H9 (cell line): ENCODE measurements around the gene INPP5E. TPM values are rescaled to one million over a fixed set of nuclear protein-coding genes. Genes with fewer than 3 reads are reported as not detected.

ENCODE experiments used
- DNase-seq: peaks from one replicate; pipeline ENCODE4 v3.0.0-alpha.2; 2017
- H2AFZ ChIP-seq: one replicate; pipeline ENCODE4 v1.6.1; 2013; ENCODE audit warnings: mild to moderate bottlenecking, low read length, control low read depth, moderate library complexity
- H2AK5ac ChIP-seq: 2 replicates; pipeline ENCODE4 v1.6.1; 2013; ENCODE audit warnings: low read length, control low read depth, mixed read lengths; ENCODE audit not compliant: insufficient read length
- H2BK120ac ChIP-seq: one replicate; pipeline ENCODE4 v1.6.1; 2013; ENCODE audit warnings: low read depth, mild to moderate bottlenecking, low read length, control low read depth, inconsistent platforms; ENCODE audit not compliant: poor library complexity, severe bottlenecking
- H2BK12ac ChIP-seq: 2 replicates; pipeline ENCODE4 v1.6.1; 2013; ENCODE audit warnings: low read length, control low read depth, mixed read lengths, low read depth; ENCODE audit not compliant: insufficient read length
- H2BK15ac ChIP-seq: 2 replicates; pipeline ENCODE4 v1.6.1; 2013; ENCODE audit warnings: low read depth, low read length, control low read depth
- H2BK20ac ChIP-seq: one replicate; pipeline ENCODE4 v1.6.1; 2013; ENCODE audit warnings: low read depth, mild to moderate bottlenecking, low read length, control low read depth, inconsistent platforms; ENCODE audit not compliant: poor library complexity, severe bottlenecking
- H2BK5ac ChIP-seq: 2 replicates; pipeline ENCODE4 v1.6.1; 2013; ENCODE audit warnings: low read length, control low read depth, mixed read lengths; ENCODE audit not compliant: insufficient read length
- H3K14ac ChIP-seq: 2 replicates; pipeline ENCODE4 v1.6.1; 2013; ENCODE audit warnings: low read length, control low read depth; ENCODE audit not compliant: insufficient read depth
- H3K18ac ChIP-seq: 2 replicates; pipeline ENCODE4 v1.6.1; 2013; ENCODE audit warnings: low read depth, mild to moderate bottlenecking, mixed read lengths, low read length, control low read depth; ENCODE audit not compliant: insufficient read length
- H3K23ac ChIP-seq: 2 replicates; pipeline ENCODE4 v1.6.1; 2013; ENCODE audit warnings: low read length, control low read depth, mixed read lengths, low read depth; ENCODE audit not compliant: insufficient read length
- H3K23me2 ChIP-seq: 2 replicates; pipeline ENCODE4 v1.6.1; 2013; ENCODE audit warnings: low read depth, mild to moderate bottlenecking, mixed read lengths, low read length, control low read depth; ENCODE audit not compliant: insufficient read length, poor library complexity, severe bottlenecking
- H3K27ac ChIP-seq: 2 replicates; pipeline ENCODE4 v1.5.1; 2013; ENCODE audit warnings: low read length, control low read depth, mixed read lengths, low read depth; ENCODE audit not compliant: insufficient read length
- H3K27me3 ChIP-seq: 2 replicates; pipeline ENCODE4 v1.6.1; 2013; ENCODE audit warnings: low read length, control low read depth, inconsistent platforms; ENCODE audit not compliant: insufficient read depth
- H3K4ac ChIP-seq: 2 replicates; pipeline ENCODE4 v1.6.1; 2013; ENCODE audit warnings: low read depth, mild to moderate bottlenecking, control low read depth, inconsistent platforms, low read length, moderate library complexity
- H3K4me1 ChIP-seq: 2 replicates; pipeline ENCODE4 v1.6.1; 2013; ENCODE audit warnings: low read length, control low read depth, inconsistent platforms; ENCODE audit not compliant: insufficient read depth
- H3K4me2 ChIP-seq: 2 replicates; pipeline ENCODE4 v1.6.1; 2013; ENCODE audit warnings: low read length, control low read depth, mixed read lengths; ENCODE audit not compliant: insufficient read length, insufficient read depth
- H3K56ac ChIP-seq: 2 replicates; pipeline ENCODE4 v1.6.1; 2013; ENCODE audit warnings: low read depth, mild to moderate bottlenecking, mixed read lengths, low read length, control low read depth; ENCODE audit not compliant: insufficient read length
- H3K79me1 ChIP-seq: 2 replicates; pipeline ENCODE4 v1.6.1; 2013; ENCODE audit warnings: low read depth, mild to moderate bottlenecking, moderate library complexity, low read length, control low read depth, inconsistent platforms; ENCODE audit not compliant: insufficient read depth, poor library complexity, severe bottlenecking
- H3K79me2 ChIP-seq: 2 replicates; pipeline ENCODE4 v1.6.1; 2013; ENCODE audit warnings: low read length, control low read depth, inconsistent platforms; ENCODE audit not compliant: insufficient read depth
- H3K9ac ChIP-seq: 2 replicates; pipeline ENCODE4 v1.6.1; 2013; ENCODE audit warnings: low read length, control low read depth, mixed read lengths; ENCODE audit not compliant: insufficient read length; ENCODE audit errors: extremely low read depth
- H3K9me3 ChIP-seq: one replicate; pipeline ENCODE4 v1.6.1; 2013; ENCODE audit warnings: low read depth, low read length, inconsistent platforms; ENCODE audit not compliant: control insufficient read depth
- H3T11ph ChIP-seq: one replicate; pipeline ENCODE4 v1.6.1; 2013; ENCODE audit warnings: mild to moderate bottlenecking, low read length, control low read depth, inconsistent platforms
- H4K20me1 ChIP-seq: one replicate; pipeline ENCODE4 v1.6.1; 2013; ENCODE audit not compliant: control insufficient read depth, insufficient read length, insufficient read depth
- H4K5ac ChIP-seq: 2 replicates; pipeline ENCODE4 v1.6.1; 2013; ENCODE audit warnings: low read depth, mild to moderate bottlenecking, mixed read lengths, low read length, control low read depth; ENCODE audit not compliant: insufficient read length
- H4K8ac ChIP-seq: replicated peaks from 2 replicates; pipeline ENCODE4 v1.6.1; 2013; ENCODE audit warnings: low read length, control low read depth, mixed read lengths, low read depth; ENCODE audit not compliant: insufficient read length
- H4K91ac ChIP-seq: 2 replicates; pipeline ENCODE4 v1.6.1; 2013; ENCODE audit warnings: low read depth, mild to moderate bottlenecking, moderate library complexity, mixed read lengths, low read length, control low read depth; ENCODE audit not compliant: insufficient read length
- H3K27ac Mint-ChIP-seq, 3 experiments: 2 replicates in 2 of 3; 3 replicates in 1 of 3; pipeline ENCODE4 v1.8.0; 2020 to 2021; ENCODE audit warnings: mixed read lengths in 3 of 3, mild to moderate bottlenecking in 1 of 3, moderate library complexity in 1 of 3
- H3K27me3 Mint-ChIP-seq: 2 replicates; pipeline ENCODE4 v1.8.0; 2021; ENCODE audit warnings: low read depth, mild to moderate bottlenecking, moderate library complexity, mixed read lengths
- H3K36me3 Mint-ChIP-seq, 3 experiments: 2 replicates in 2 of 3; 3 replicates in 1 of 3; pipeline ENCODE4 v1.8.0; 2020 to 2021; ENCODE audit warnings: low read depth in 3 of 3, mixed read lengths in 3 of 3; ENCODE audit not compliant: insufficient read depth in 1 of 3
- H3K4me1 Mint-ChIP-seq, 2 experiments: 2 replicates each; pipeline ENCODE4 v1.8.0; 2020; ENCODE audit warnings: mixed read lengths in 2 of 2
- H3K4me3 Mint-ChIP-seq, 2 experiments: 2 replicates in 1 of 2; 3 replicates in 1 of 2; pipeline ENCODE4 v1.8.0; 2020 to 2021; ENCODE audit warnings: mild to moderate bottlenecking in 2 of 2, mixed read lengths in 2 of 2, moderate library complexity in 1 of 2
- H3K9me3 Mint-ChIP-seq, 2 experiments: 2 replicates in 1 of 2; 3 replicates in 1 of 2; pipeline ENCODE4 v1.8.0; 2020; ENCODE audit warnings: mild to moderate bottlenecking in 2 of 2, mixed read lengths in 2 of 2, moderate library complexity in 1 of 2
- CTCF ChIP-seq: fragments of 200-600 bp; sonication (generic); conservative IDR thresholded peaks from 3 replicates; pipeline ENCODE4 v1.8.0; 2021; ENCODE audit warnings: antibody characterized with exemption, mild to moderate bottlenecking
- WGBS: extraction: QIAGEN DNeasy Blood & Tissue Kit; methylation state at CpG from one replicate; pipeline ENCODE4 v1.1.7; 2013; ENCODE audit warnings: missing lambda C conversion rate, low lambda C conversion rate, mixed read lengths; ENCODE audit not compliant: insufficient read length; ENCODE audit errors: extremely low coverage; 5-methylcytosine and 5-hydroxymethylcytosine counted together
- total RNA-seq: library from RNA; stranded (reverse); gene quantifications from 2 replicates; pipeline ENCODE4 v1.2.1, GENCODE V29; 2021

INPP5E gene
- total RNA-seq, 1 experiment from 2014 or later = 21.0 TPM

- no peak within 1 kb of the TSS for H2BK120ac ChIP-seq
- H2BK15ac ChIP-seq = no peak within 1 kb of the TSS
- no peak within 1 kb of the TSS; the same call in 1 of the 2 replicates for H3K4ac ChIP-seq
- peak within 1 kb of the TSS; percentile 79 for H3K18ac ChIP-seq
- H3K79me2 ChIP-seq = peaks cover 16% of the 10 kb centered on the region; the same call in 1 of the 2 replicates
- H4K91ac ChIP-seq = no peak within 1 kb of the TSS
- no peaks in the 10 kb centered on the region for H3K9me3 Mint-ChIP-seq
- H3K23me2 ChIP-seq = peaks cover 15% of the 10 kb centered on the region
- H4K20me1 ChIP-seq = no peaks in the 10 kb centered on the region
- no peak for TF ChIP-seq CTCF
- H2BK5ac ChIP-seq = no peak within 1 kb of the TSS
- no peak within 1 kb of the TSS for H2BK20ac ChIP-seq
- peak within 1 kb of the TSS; percentile 96 for H3K4me2 ChIP-seq
- H3K27me3 ChIP-seq = no peaks in the 10 kb centered on the region
- H2AFZ ChIP-seq = no peak within 1 kb of the TSS
- peak; percentile 87 for DNase-seq
- H4K5ac ChIP-seq = peak within 1 kb of the TSS; percentile 10
- H3K36me3 Mint-ChIP-seq = peaks cover 43 to 72% (median 60%) of the 10 kb centered on the region in 3 experiments; a peak in 6 of 7 replicates
- H3T11ph ChIP-seq = no peak within 1 kb of the TSS
- no CpG with 5 or more reads among the region's 83 CpGs for WGBS
- peaks cover 22% of the 10 kb centered on the region for H3K79me1 ChIP-seq
- H3K9me3 ChIP-seq = no peaks in the 10 kb centered on the region
- H3K23ac ChIP-seq = no peak within 1 kb of the TSS
- H3K9ac ChIP-seq = peak within 1 kb of the TSS; percentile 59
- H4K8ac ChIP-seq = no peak within 1 kb of the TSS
- H3K56ac ChIP-seq = no peak within 1 kb of the TSS
- peak within 1 kb of the TSS; percentile 94 to 96 for H3K4me3 Mint-ChIP-seq
- no peak within 1 kb of the TSS for H2BK12ac ChIP-seq
- H3K27ac ChIP-seq = no peak within 1 kb of the TSS
- no peak within 1 kb of the TSS for H2AK5ac ChIP-seq
- H3K4me1 ChIP-seq = no peaks in the 10 kb centered on the region
- peaks cover 22 to 25% of the 10 kb centered on the region in 2 experiments for H3K4me1 Mint-ChIP-seq
- H3K14ac ChIP-seq = peak within 1 kb of the TSS; percentile 83
- peaks cover 3% of the 10 kb centered on the region for H3K27me3 Mint-ChIP-seq
- peak within 1 kb of the TSS; percentile 86 to 98 (median 94) for H3K27ac Mint-ChIP-seq
Measured at GRCh38 chr9:136410500-136411287, 29.0 kb downstream of the INPP5E start, which contains the start of the genes ENTR1 and PMPCA. Gene ENTR1 (minus strand): TSS chr9:136410614. CDS start chr9:136410397, 217 bp downstream. Gene PMPCA (plus strand): TSS chr9:136410658. CDS start chr9:136410669, 11 bp downstream.
